ENCODE results near the gene NLRC5.

DNA sequence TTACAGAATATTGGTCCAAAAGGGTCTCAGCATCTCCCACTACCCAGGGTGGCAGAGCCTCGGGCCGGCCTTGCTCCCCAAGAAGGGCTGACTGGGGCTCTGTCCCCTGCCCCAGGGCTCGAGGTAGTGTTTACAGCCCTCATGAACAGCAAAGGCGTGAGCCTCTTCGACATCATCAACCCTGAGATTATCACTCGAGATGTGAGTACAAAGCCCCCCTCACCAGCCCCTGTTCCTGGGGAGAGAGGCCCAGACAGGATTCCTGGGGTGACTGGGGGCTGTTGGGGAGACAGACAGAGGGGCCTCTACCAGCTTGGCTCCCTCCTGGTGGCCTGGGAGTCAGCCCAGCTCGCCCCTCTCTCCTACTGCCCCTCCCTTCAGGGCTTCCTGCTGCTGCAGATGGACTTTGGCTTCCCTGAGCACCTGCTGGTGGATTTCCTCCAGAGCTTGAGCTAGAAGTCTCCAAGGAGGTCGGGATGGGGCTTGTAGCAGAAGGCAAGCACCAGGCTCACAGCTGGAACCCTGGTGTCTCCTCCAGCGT, 6.1 kb upstream of the NLRC5 start:
- TF ChIP-seq EZH2 (optimal IDR thresholded peaks at IDR 0.05; ENCODE audit: low read depth, low read length): no peak
- TF ChIP-seq, protein P1, sequence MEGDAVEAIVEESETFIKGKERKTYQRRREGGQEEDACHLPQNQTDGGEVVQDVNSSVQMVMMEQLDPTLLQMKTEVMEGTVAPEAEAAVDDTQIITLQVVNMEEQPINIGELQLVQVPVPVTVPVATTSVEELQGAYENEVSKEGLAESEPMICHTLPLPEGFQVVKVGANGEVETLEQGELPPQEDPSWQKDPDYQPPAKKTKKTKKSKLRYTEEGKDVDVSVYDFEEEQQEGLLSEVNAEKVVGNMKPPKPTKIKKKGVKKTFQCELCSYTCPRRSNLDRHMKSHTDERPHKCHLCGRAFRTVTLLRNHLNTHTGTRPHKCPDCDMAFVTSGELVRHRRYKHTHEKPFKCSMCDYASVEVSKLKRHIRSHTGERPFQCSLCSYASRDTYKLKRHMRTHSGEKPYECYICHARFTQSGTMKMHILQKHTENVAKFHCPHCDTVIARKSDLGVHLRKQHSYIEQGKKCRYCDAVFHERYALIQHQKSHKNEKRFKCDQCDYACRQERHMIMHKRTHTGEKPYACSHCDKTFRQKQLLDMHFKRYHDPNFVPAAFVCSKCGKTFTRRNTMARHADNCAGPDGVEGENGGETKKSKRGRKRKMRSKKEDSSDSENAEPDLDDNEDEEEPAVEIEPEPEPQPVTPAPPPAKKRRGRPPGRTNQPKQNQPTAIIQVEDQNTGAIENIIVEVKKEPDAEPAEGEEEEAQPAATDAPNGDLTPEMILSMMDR (IDR thresholded peaks at IDR 0.05; ENCODE audit: low read length): no peak
